OCI-LY1 (cell line): Measurements from ENCODE around the gene EPS8L2.

Source experiments
- EZH2 ChIP-seq: fragments of 200-600 bp; sonication (generic), shearing (Covaris generic); IDR thresholded peaks from 2 replicates; pipeline ENCODE4 v1.8.0; 2017; ENCODE audit warnings: borderline replicate concordance, mixed run types, mild to moderate bottlenecking, antibody characterized with exemption, low read length, moderate library complexity, mixed read lengths
- TF ChIP-seq, protein P1 (sequence below): fragments of 200-600 bp; sonication (generic), shearing (Covaris generic); IDR thresholded peaks from 2 replicates; pipeline ENCODE4 v1.5.1; 2017; ENCODE audit warnings: mild to moderate bottlenecking, antibody characterized with exemption, low read length, moderate library complexity, mixed read lengths

DNA sequence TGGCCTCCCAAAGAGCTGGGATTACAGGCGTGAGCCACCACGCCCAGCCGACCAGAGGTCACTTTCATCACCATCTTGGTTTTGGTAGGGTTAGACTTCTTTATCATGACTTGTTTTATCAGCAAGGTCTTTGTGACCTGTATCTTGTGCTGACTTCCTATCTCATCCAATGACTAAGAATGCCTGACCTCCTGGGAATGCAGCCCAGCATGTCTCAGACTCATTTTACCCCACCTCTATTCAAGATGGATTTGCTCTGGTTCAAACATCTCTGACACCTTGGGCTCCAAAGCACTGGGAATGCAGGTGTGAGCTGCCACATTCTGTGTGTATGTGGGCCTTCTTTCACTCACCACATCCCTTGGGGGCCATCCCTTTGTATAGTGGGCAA, 36.1 kb downstream of the EPS8L2 start:
- TF ChIP-seq, protein P1, sequence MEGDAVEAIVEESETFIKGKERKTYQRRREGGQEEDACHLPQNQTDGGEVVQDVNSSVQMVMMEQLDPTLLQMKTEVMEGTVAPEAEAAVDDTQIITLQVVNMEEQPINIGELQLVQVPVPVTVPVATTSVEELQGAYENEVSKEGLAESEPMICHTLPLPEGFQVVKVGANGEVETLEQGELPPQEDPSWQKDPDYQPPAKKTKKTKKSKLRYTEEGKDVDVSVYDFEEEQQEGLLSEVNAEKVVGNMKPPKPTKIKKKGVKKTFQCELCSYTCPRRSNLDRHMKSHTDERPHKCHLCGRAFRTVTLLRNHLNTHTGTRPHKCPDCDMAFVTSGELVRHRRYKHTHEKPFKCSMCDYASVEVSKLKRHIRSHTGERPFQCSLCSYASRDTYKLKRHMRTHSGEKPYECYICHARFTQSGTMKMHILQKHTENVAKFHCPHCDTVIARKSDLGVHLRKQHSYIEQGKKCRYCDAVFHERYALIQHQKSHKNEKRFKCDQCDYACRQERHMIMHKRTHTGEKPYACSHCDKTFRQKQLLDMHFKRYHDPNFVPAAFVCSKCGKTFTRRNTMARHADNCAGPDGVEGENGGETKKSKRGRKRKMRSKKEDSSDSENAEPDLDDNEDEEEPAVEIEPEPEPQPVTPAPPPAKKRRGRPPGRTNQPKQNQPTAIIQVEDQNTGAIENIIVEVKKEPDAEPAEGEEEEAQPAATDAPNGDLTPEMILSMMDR, result no peak
- TF ChIP-seq EZH2, result no peak
